GM12878 (cell line): ENCODE data around the gene CHRNB2. TPM values are rescaled to one million over a fixed set of nuclear protein-coding genes. Genes with fewer than 3 reads are reported as not detected.

Source experiments
- ATAC-seq: fragments of 200-7000 bp; cut with Tn5 transposase; 3 replicates; pipeline ENCODE4 v1.9.1; 2020; ENCODE audit warnings: mild to moderate bottlenecking, moderate library complexity
- BruUV-seq: library from RNA; stranded (reverse); fragments of 400-500 nt; replicated peaks from 2 replicates; lab custom pipeline; 2021; lab: Mats Ljungman, UMichigan
- CTCF ChIA-PET: fragments of 300-600 bp; sonication (Branson Sonifier 250); formaldehyde crosslinking; extraction: SDS; loops from one replicate; lab custom pipeline; 2021; ENCODE audit warnings: inconsistent platforms; lab: Yijun Ruan, JAX
- POLR2A ChIA-PET: fragments of 350-600 bp; formaldehyde crosslinking; extraction: SDS; loops from one replicate; lab custom pipeline; 2021; ENCODE audit warnings: inconsistent platforms; lab: Charles Lee
- RAD21 ChIA-PET: fragments of 300-600 bp; sonication (Branson Sonifier 250); formaldehyde crosslinking; loops from one replicate; lab custom pipeline; 2023; ENCODE audit warnings: antibody characterized with exemption; ENCODE audit not compliant: unreplicated experiment; lab: Charles Lee
- SMC1A ChIA-PET: fragments of 300-600 bp; sonication (Branson Sonifier 250); formaldehyde crosslinking; loops from one replicate; lab custom pipeline; 2023; ENCODE audit not compliant: unreplicated experiment, uncharacterized antibody; lab: Charles Lee
- DNase-seq: peaks from one replicate; pipeline ENCODE4 v3.0.0-alpha.2; 2011; ENCODE audit warnings: low read depth, low spot score
- FAIRE-seq: peaks from 3 replicates; lab custom pipeline; 2011; peaks lifted over from hg19 to GRCh38; lab: Jason Lieb, UNC
- H2AFZ ChIP-seq: 2 replicates; pipeline ENCODE4 v1.6.0; 2011; ENCODE audit warnings: low read depth, low read length, control low read depth; ENCODE audit not compliant: control insufficient read depth
- H3K27ac ChIP-seq: 2 replicates; pipeline ENCODE4 v1.5.1; 2011; ENCODE audit warnings: control low read depth; ENCODE audit not compliant: control insufficient read depth, insufficient read depth
- H3K27me3 ChIP-seq, 2 experiments: replicated peaks in 1 of 2; 2 replicates each; pipeline versions ENCODE4 v1.6.0 to v1.6.1; 2011; ENCODE audit warnings: low read length in 1 of 2; ENCODE audit not compliant: control insufficient read depth in 2 of 2, insufficient read depth in 2 of 2
- H3K36me3 ChIP-seq, 2 experiments: 2 replicates each; pipeline ENCODE4 v1.5.1; 2011; ENCODE audit warnings: low read length in 1 of 2; ENCODE audit not compliant: control insufficient read depth in 2 of 2, insufficient read depth in 2 of 2
- H3K4me1 ChIP-seq: 2 replicates; pipeline ENCODE4 v1.6.1; 2011; ENCODE audit warnings: mild to moderate bottlenecking, low read length, moderate library complexity, mixed read lengths; ENCODE audit not compliant: control insufficient read depth, insufficient read depth
- H3K4me2 ChIP-seq: 2 replicates; pipeline ENCODE4 v1.6.0; 2011; ENCODE audit warnings: control low read depth; ENCODE audit not compliant: control insufficient read depth, insufficient read depth
- H3K4me3 ChIP-seq: fragments of 200-600 bp; sonication (generic); 2 replicates; pipeline ENCODE4 v1.5.1; 2016
- H3K79me2 ChIP-seq: 2 replicates; pipeline ENCODE4 v1.6.0; 2011; ENCODE audit warnings: low read length; ENCODE audit not compliant: control insufficient read depth, insufficient read depth
- H3K9ac ChIP-seq: 2 replicates; pipeline ENCODE4 v1.8.0; 2011; ENCODE audit warnings: low read length, control low read depth, mixed read lengths; ENCODE audit not compliant: control insufficient read depth, insufficient read depth
- H3K9me3 ChIP-seq: replicated peaks from 3 replicates; pipeline ENCODE4 v1.5.1; 2011; ENCODE audit warnings: mild to moderate bottlenecking, low read length; ENCODE audit not compliant: control insufficient read depth, insufficient read depth
- H4K20me1 ChIP-seq: 2 replicates; pipeline ENCODE4 v1.6.0; 2011; ENCODE audit not compliant: control insufficient read depth, insufficient read depth
- ATF7 ChIP-seq: fragments of 450-650 bp; IDR thresholded peaks from 2 replicates; pipeline ENCODE4 v1.6.1; 2016; ENCODE audit warnings: low read depth, mild to moderate bottlenecking
- BHLHE40 ChIP-seq, 2 experiments: fragments of 450-650 bp in 1 of 2; IDR thresholded peaks; 2 replicates each; pipeline ENCODE4 v1.6.1; 2011 to 2017; ENCODE audit warnings: low read depth in 2 of 2, borderline replicate concordance in 1 of 2, improper control_type of control experiment in 1 of 2, low read length in 1 of 2, mild to moderate bottlenecking in 1 of 2
- ETV6 ChIP-seq, 2 experiments: fragments of 450-650 bp in 1 of 2; IDR thresholded peaks in 1 of 2; conservative IDR thresholded peaks in 1 of 2; 2 replicates each; pipeline ENCODE4 v1.6.1; 2014; ENCODE audit warnings: antibody characterized with exemption in 1 of 2, borderline replicate concordance in 1 of 2, low read depth in 1 of 2, mild to moderate bottlenecking in 1 of 2, moderate library complexity in 1 of 2
- RAD21 ChIP-seq: IDR thresholded peaks from 2 replicates; pipeline ENCODE4 v1.6.1; 2011; ENCODE audit warnings: mild to moderate bottlenecking, low read depth, low read length, moderate library complexity; ENCODE audit not compliant: insufficient read depth
- SUZ12 ChIP-seq: fragments of 200-600 bp; sonication (generic); IDR thresholded peaks from one replicate; pipeline ENCODE4 v1.6.1; 2018; ENCODE audit warnings: antibody characterized with exemption, mild to moderate bottlenecking; ENCODE audit not compliant: unreplicated experiment
- WGBS: methylation state at CpG from one replicate; pipeline ENCODE4 v1.1.6; 2016; ENCODE audit warnings: low lambda C conversion rate; ENCODE audit not compliant: insufficient replicate concordance, insufficient coverage; ENCODE audit errors: missing lambda C conversion rate; 5-methylcytosine and 5-hydroxymethylcytosine counted together
- in situ Hi-C: fragments of 300-500 bp; cut with MboI; formaldehyde crosslinking; loops from 9 replicates; pipeline ENCODE4 v1.14.3; 2018; ENCODE audit warnings: mixed read lengths
- intact Hi-C: fragments of 100-400 bp; cut with micrococcal nuclease; formaldehyde crosslinking; loops from one replicate; pipeline ENCODE4 v1.14.2; 2022; ENCODE audit not compliant: unreplicated experiment
- polyA plus RNA-seq, 11 experiments: library from polyadenylated mRNA; depleted of rRNA in 4 of 11; unstranded in 6 of 11; stranded (reverse) in 5 of 11; fragments of >200 nt; fragmentation: Nextera tagmentation in 4 of 11; fragmentation: Illumina TruSeq in 1 of 11; extraction: Ambion mirVana in 4 of 11; extraction: Trizol in 1 of 11; gene quantifications; 1 replicate in 1 of 11; 2 replicates in 10 of 11; pipeline versions ENCODE4 v1.2.1 to v1.2.3, GENCODE V29; 2011 to 2016; ENCODE audit warnings: inconsistent platforms in 2 of 11, missing spikeins in 2 of 11, low read depth in 1 of 11
- total RNA-seq, 4 experiments: library from RNA; depleted of rRNA in 3 of 4; stranded (reverse); fragments of >200 nt in 3 of 4; fragmentation: Illumina TruSeq in 1 of 4; extraction: Trizol in 1 of 4; gene quantifications; 2 replicates each; pipeline versions ENCODE4 v1.2.1 to v1.2.3, GENCODE V29; 2013 to 2021
- TF ChIP-seq, protein P1 (sequence below): fragments of 150-350 bp; IDR thresholded peaks from 2 replicates; pipeline ENCODE4 v1.6.1; 2016; ENCODE audit warnings: low read depth, low read length
- TF ChIP-seq, protein P2 (sequence below): fragments of 450-650 bp; IDR thresholded peaks from 2 replicates; pipeline ENCODE4 v1.6.1; 2017; ENCODE audit warnings: mild to moderate bottlenecking, moderate library complexity

CHRNB2 gene
- total and polyA plus RNA-seq, 10 of the 15 experiments (the other 5 are each of a cell fraction or from before 2014, with no cell fraction given), result 0.01 to 0.11 (median 0.03) TPM; not detected in 6

DNA sequence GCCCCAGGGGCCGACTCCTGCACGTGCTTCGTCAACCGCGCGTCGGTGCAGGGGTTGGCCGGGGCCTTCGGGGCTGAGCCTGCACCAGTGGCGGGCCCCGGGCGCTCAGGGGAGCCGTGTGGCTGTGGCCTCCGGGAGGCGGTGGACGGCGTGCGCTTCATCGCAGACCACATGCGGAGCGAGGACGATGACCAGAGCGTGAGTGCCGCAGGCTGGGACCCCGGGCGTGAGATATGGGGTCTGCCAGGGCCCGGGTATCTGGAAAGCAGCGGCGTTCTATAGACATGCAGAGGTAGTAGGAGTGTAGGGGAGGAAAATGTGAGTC, 4.3 kb downstream of the CHRNB2 start:
- SMC1A ChIA-PET, result no interaction called here
- Histone ChIP-seq H3K4me2 (no peak overlapping the region), H3K4me3 (no peak overlapping the region), H3K9me3 (no peaks in the 10 kb centered on the region), H4K20me1 (no peaks in the 10 kb centered on the region; the same call in 1 of the 2 replicates), H3K36me3 (no peaks in the 10 kb centered on the region; a peak in 1 of 4 replicates), H3K79me2 (no peaks in the 10 kb centered on the region), H3K27me3 (peaks cover 2 to 5% of the 10 kb centered on the region in 2 experiments; a peak in 3 of 4 replicates), H3K4me1 (no peaks in the 10 kb centered on the region), H2AFZ (no peak overlapping the region), H3K9ac (no peak overlapping the region), H3K27ac (no peak overlapping the region)
- intact Hi-C loops (no loop called here), in situ Hi-C loops (no loop called here)
- DNase-seq (no peak), FAIRE-seq (no peak), ATAC-seq (no peak)
- 89% methylated on average over 29 of the region's 29 CpGs for WGBS
- no TSS peak for BruUV-seq
- TF ChIP-seq RAD21 (no peak), ETV6 (conservative IDR thresholded peaks at IDR 0.05 in 1 of 2, IDR thresholded peaks at IDR 0.05 in 1 of 2; ENCODE audit: borderline replicate concordance in 1 of 2, low read depth in 1 of 2) (no peak), ATF7 (no peak), BHLHE40 (IDR thresholded peaks at IDR 0.05; ENCODE audit: borderline replicate concordance in 1 of 2, low read depth in 2 of 2, low read length in 1 of 2) (no peak), SUZ12 (no peak)
- TF ChIP-seq, protein P1, sequence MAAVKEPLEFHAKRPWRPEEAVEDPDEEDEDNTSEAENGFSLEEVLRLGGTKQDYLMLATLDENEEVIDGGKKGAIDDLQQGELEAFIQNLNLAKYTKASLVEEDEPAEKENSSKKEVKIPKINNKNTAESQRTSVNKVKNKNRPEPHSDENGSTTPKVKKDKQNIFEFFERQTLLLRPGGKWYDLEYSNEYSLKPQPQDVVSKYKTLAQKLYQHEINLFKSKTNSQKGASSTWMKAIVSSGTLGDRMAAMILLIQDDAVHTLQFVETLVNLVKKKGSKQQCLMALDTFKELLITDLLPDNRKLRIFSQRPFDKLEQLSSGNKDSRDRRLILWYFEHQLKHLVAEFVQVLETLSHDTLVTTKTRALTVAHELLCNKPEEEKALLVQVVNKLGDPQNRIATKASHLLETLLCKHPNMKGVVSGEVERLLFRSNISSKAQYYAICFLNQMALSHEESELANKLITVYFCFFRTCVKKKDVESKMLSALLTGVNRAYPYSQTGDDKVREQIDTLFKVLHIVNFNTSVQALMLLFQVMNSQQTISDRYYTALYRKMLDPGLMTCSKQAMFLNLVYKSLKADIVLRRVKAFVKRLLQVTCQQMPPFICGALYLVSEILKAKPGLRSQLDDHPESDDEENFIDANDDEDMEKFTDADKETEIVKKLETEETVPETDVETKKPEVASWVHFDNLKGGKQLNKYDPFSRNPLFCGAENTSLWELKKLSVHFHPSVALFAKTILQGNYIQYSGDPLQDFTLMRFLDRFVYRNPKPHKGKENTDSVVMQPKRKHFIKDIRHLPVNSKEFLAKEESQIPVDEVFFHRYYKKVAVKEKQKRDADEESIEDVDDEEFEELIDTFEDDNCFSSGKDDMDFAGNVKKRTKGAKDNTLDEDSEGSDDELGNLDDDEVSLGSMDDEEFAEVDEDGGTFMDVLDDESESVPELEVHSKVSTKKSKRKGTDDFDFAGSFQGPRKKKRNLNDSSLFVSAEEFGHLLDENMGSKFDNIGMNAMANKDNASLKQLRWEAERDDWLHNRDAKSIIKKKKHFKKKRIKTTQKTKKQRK, result no peak
- TF ChIP-seq, protein P2, sequence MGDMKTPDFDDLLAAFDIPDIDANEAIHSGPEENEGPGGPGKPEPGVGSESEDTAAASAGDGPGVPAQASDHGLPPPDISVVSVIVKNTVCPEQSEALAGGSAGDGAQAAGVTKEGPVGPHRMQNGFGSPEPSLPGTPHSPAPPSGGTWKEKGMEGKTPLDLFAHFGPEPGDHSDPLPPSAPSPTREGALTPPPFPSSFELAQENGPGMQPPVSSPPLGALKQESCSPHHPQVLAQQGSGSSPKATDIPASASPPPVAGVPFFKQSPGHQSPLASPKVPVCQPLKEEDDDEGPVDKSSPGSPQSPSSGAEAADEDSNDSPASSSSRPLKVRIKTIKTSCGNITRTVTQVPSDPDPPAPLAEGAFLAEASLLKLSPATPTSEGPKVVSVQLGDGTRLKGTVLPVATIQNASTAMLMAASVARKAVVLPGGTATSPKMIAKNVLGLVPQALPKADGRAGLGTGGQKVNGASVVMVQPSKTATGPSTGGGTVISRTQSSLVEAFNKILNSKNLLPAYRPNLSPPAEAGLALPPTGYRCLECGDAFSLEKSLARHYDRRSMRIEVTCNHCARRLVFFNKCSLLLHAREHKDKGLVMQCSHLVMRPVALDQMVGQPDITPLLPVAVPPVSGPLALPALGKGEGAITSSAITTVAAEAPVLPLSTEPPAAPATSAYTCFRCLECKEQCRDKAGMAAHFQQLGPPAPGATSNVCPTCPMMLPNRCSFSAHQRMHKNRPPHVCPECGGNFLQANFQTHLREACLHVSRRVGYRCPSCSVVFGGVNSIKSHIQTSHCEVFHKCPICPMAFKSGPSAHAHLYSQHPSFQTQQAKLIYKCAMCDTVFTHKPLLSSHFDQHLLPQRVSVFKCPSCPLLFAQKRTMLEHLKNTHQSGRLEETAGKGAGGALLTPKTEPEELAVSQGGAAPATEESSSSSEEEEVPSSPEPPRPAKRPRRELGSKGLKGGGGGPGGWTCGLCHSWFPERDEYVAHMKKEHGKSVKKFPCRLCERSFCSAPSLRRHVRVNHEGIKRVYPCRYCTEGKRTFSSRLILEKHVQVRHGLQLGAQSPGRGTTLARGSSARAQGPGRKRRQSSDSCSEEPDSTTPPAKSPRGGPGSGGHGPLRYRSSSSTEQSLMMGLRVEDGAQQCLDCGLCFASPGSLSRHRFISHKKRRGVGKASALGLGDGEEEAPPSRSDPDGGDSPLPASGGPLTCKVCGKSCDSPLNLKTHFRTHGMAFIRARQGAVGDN, result no peak
- RAD21 ChIA-PET, result no interaction called here
- CTCF ChIA-PET, result no interaction called here
- POLR2A ChIA-PET, result no interaction called here
